HG03521 (cell line): Measurements from ENCODE around the gene ARMC9.
"Not testable (repeated sequence)": the region's sequence is repeated elsewhere in the genome, so short reads cannot be mapped to it uniquely, and the experiment has no call there.

Source experiments
- ATAC-seq: cut with Tn5 transposase; IDR thresholded peaks from one replicate; pipeline ENCODE4 v1.9.1; 2021; ENCODE audit warnings: mild to moderate bottlenecking, moderate library complexity; ENCODE audit not compliant: unreplicated experiment

Gene ARMC9

GRCh38 chr2:231198291-231199173 is at the start of gene ARMC9:
Gene ARMC9, plus strand, starts transcription at chr2:231198631. Its CDS starts 7,608 bp downstream, at chr2:231206239.
- ATAC-seq = peak; percentile 92

GRCh38 chr2:231152800-231153557 is 45.5 kb upstream of the ARMC9 start:
- no peak for ATAC-seq

DNA sequence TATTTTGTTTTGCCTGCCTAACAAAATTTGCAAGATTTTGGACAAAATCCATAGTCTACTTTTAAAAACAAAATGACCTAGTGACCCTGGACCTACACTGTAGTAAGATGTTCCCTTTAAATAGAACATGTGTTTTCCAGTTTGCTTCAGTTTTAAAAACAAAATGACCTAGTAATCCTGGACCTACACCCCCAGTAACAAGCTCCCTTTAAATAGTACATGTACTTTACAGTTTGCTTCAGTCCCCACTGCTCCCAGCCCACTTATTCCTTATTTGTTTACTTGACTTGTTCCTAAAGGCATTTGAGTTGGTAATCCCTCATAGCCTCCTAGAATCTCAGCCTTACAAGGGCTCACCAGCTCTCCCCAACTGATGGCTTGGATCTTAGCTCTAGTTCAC is 39.1 kb upstream of the ARMC9 start:
- ATAC-seq = no peak

DNA sequence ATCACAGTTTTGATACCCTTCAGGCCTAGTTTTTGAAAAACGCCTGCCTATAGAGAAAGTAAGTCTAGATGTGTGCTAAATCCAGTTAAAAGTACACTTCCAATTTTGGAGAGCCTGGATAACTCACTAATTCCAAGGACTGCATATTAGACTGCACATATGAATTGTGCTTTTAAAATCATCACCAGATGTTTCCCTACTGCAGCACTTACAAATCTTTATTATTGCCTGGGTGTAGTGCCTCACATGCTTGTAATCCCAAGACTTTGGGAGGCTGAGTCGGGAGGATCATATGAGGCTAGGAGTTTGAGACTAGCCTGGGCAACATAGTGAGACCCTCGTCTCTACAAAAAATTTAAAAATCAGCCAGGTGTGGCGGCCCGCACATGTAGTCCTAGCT is 37.7 kb upstream of the ARMC9 start:
- ATAC-seq = no peak

DNA sequence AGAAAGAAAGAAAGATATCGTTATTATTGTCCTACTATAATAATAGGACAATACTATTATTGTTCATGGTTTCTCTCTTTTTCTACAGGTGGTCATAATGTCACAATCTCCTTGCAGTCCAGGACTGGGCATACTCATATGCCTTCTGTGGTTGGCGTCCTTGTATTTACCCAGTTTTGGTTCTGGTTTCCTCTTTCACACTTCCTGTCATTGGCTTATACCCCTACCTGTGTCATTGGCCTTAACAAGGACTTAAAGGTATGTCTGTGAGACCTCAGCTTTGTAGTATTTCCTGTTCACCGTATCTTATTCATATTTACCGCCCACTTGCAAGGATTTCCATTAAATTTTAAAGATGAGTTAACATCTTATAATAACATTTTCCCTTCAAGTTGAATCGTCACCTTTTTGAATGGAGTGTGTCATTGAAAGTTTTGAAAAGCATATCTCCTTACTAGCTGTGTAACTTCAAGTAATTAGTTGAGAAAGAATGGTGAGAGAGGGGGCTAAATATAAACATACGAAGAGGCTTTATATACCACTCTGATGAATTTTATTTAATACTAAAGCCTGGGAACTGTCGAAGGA is 37.1 kb upstream of the ARMC9 start:
- no peak for ATAC-seq

DNA sequence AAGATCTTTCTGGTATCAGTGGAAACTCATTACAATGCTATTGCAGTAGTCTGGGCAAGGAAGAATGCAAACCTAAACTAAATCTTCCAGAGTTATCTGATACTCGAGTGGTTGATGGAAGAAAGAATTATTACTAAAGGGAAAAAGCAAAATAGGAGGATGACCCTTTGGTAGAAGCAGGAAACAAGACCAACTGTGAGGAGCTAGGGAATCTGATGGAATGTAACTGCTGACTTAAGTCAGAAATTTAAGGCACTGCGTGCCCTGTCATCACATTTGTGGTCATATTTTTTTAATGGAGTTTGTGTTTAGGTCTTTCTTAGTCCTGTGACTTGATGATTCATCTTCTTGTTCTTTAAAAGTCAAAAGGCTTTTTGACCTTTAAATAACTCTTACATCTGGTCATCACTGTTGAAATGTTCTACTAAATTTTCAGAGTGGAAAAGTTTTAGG is 36.5 kb upstream of the ARMC9 start:
- no peak for ATAC-seq

DNA sequence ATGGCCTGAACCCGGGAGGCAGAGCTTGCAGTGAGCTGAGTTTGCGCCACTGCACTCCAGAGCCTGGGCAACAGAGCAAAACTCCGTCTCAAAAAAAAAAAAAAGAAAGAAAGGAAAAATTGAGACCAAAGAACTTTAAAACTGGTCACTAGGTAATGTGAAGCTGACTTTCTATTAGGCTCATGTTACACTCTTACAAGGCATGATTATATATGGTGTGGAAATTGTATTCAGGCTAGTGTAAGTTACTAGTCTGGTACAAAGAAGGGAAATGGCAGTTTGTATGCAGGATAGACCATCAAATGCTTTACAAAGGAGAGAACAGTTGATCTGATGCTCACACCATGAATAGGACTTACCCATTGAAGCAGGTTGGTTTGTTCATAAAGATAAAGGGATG is 35.4 kb upstream of the ARMC9 start:
- ATAC-seq = no peak

- no peak for ATAC-seq
Observed at GRCh38 chr2:231163414-231164095, 34.9 kb upstream of the ARMC9 start.

- no peak for ATAC-seq
Observed at GRCh38 chr2:231167745-231168459, 30.5 kb upstream of the ARMC9 start.

GRCh38 chr2:231168460-231169139 is 29.8 kb upstream of the ARMC9 start:
- no peak for ATAC-seq

- ATAC-seq = no peak
Observed at GRCh38 chr2:231169488-231169887, 28.9 kb upstream of the ARMC9 start.

DNA sequence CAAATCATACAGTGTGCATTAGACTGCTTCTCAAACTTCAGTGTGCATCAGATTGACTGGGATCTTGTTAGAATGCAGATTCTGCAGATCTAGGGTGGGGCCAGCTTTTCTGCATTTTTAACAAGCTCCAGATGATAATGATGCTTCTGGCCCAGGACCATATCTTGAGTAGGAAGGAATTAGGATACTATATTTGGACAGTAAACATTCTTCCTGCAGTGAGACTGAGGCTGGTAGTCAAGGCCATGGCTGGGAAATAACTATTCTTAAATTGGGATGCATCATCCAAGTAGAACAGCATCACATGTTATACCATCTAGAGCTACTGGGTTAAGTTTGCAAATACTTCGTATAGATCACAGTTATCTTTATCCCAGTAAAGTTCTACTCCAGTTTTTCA is 28.4 kb upstream of the ARMC9 start:
- no peak for ATAC-seq

DNA sequence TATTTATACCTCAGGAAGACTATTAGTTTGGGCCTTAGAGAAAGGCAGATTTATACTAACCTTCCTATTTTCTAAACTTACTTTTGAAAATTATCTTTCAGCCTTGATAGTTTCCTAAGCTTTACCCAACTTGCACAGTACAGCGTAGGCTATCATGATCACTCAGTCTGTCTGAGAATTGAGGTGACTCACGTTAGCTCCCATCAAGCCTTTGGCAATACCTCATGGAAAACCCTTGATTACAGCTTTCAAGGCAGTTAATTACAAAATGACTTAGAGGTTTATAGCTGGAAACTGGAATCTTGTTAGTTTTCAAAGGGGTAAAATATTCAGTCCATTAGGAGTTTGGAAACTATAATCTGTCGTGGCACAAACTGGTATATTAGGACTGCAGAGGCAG is 26.4 kb upstream of the ARMC9 start:
- ATAC-seq = no peak

DNA sequence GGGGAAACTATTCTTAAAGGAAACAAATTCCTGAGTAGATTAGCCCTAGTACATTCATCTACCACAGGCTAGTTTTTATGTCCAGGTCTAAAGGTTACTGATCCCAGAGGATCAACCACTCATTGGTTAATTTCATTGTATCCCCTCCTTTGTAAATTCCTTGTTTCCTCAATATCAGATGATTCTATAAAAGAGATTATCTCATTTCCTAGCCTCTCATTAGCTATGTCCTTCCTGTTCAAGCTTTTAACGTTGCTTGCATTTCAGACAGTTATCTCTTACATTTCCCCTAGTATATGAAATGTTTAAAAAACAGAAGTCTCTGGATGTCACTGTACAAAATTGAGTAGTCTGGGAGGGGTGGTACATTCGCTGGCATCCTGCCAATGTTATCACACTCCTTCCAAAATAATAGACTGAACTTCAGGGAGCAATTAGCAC is 24.2 kb upstream of the ARMC9 start:
- no peak for ATAC-seq

DNA sequence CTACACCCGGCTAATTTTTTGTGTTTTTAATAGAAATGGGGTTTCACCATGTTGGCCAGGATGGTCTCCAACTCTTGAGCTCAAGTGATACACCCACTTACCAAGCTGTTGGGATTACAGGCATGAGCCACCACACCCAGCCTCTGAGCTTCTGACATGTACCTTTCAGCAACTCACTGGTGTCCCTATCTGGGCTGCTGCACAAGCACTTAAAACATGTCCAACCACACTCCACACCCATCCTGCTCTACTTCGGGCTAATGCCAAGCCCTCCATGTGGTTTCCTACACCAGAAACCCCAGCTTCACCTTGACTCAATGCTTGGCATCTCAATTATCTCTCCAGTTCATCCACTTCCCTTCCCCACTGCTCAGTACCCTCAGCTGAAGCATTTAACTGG is 22.4 kb upstream of the ARMC9 start:
- no peak for ATAC-seq

GRCh38 chr2:231177156-231178025 is 21.0 kb upstream of the ARMC9 start:
- no peak for ATAC-seq

DNA sequence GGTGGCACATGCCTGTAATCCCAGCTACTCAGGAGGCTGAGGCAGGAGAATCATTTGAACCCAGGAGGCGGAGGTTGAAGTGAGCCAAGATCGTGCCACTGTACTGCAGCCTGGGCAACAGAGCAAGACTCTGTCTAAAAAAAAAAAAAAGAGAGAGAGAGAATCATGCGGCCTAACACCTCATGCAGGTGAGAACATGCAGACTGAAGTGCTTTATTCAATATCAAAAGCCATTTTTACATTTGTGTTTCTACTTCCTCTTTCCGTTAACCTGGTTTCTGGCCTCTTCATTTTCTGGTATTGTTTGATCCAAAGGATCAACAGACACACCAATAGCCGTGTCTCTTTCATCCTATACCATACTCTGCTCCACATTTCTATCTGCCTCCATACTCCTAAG is 19.6 kb upstream of the ARMC9 start:
- not testable (repeated sequence) for ATAC-seq

DNA sequence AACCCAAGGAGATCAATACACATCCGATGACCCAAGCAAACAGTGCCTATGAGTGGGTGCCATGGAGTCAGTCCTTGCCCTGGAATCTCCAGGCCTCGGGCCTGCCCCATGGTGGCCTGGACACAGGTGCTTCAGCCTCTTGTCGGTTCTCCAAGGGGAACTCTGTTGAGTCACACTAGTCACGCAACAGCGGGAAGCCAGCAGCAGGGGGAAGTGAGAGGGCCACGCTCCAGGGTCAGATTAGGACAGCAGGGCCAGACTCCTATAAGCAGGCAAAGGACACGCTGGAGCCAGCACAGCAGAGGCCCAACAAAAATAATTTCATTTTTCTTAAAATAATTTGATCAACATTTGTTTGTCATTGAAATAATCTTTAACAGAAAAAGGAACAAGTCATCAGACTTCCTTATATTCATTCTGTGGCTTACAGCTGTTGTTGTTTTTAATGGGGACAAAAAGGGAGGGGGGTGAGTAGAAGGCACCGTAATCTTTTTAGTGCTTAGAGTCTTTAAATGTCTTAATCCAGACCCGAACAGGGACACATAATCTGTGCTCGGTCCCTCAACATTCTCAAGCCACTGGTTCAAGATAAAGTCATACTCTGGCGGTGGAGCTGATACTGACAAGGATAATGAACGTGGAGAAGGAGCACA is 16.4 kb upstream of the ARMC9 start:
- ATAC-seq = no peak
